Ecto neural progenitor cell (in vitro differentiated cells): ENCODE data around the gene ENKD1.

Experiments used
- DNase-seq: peaks from one replicate; pipeline ENCODE4 v3.0.0-alpha.2; 2018; ENCODE audit warnings: low spot score

Gene ENKD1

DNA sequence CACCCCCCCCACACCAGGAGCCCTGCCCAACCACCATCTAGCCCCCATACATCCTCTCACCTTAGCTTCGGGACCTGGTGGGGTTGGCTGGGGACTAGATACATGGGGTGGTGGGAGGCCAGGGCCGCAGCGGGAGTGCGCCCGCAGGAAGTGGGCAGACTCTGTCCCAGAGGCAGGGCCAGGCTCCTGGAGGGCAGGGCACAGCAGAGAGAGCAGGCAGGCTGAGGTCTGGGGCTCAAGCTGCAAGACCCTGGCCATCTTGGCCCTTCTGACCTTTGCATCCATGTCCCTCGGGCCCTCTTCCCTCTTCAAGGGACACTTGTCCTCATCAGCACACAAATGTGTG lies 2.7 kb downstream of the ENKD1 start:
- no peak for DNase-seq

DNA sequence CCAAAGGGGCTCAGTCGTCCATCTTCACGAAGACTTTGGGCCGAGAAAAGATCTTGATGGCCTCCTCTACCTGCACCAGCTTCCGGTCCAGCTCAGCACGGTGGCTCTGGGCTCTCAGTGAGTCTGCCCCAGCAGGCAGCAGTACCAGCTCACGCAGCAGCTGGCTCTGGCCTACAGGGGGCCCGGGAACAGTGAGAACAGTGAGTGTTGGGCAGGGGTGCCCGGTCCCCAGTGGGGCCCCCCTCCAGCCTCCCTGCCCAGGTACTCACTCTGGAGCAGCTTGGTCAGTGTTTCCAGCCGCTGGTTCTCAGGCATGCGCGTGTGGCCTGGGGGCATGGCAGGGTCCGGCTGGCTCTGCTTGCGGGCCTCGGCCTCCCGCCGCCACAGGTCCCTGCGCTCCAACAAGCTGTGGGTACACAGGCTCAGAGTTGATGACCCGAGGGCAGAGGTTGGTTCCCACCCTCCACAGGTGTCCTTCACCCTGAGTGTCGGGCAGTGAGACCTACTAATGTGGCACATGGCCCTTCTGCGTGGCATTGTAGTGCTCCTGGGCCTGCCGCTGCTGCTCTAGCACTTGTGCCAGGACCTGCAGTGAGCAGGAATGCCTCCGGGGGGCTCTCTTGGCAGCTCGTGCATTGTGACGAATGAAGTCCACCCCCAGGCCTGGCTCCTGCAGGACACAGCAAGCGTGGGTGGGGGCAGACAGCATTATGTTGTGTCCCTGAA lies 3.2 kb downstream of the ENKD1 start:
- peak; percentile 68 for DNase-seq

DNA sequence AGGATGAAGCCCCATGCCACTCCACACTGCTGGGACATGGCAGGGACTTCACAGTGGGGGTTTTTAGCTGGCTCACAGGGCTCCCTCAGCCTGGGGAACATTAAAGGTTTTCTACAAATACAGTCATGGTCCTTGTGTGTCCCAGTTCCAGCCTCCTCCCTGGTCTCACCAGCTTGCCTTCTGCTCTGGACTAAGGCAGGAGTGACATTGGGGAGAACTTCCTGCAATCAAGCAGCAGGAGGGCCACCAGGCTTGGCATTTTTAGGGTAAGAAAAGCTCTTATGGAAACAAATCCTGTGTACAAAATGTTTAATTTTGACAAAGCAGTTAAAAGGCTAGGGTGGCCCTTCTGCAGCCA lies 3.9 kb downstream of the ENKD1 start:
- no peak for DNase-seq

DNA sequence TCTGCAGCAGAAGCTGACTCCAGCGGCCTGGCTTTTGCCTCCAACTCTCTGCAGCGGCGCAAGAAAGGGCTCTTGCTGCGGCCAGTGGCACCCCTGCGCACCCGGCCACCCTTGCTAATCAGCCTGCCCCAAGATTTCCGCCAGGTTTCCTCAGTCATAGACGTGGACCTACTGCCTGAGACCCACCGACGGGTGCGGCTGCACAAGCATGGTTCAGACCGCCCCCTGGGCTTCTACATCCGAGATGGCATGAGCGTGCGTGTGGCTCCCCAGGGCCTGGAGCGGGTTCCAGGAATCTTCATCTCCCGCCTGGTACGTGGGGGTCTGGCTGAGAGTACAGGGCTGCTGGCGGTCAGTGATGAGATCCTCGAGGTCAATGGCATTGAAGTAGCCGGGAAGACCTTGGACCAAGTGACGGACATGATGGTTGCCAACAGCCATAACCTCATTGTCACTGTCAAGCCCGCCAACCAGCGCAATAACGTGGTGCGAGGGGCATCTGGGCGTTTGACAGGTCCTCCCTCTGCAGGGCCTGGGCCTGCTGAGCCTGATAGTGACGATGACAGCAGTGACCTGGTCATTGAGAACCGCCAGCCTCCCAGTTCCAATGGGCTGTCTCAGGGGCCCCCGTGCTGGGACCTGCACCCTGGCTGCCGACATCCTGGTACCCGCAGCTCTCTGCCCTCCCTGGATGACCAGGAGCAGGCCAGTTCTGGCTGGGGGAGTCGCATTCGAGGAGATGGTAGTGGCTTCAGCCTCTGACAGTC lies 4.5 kb downstream of the ENKD1 start:
- DNase-seq, result no peak

DNA sequence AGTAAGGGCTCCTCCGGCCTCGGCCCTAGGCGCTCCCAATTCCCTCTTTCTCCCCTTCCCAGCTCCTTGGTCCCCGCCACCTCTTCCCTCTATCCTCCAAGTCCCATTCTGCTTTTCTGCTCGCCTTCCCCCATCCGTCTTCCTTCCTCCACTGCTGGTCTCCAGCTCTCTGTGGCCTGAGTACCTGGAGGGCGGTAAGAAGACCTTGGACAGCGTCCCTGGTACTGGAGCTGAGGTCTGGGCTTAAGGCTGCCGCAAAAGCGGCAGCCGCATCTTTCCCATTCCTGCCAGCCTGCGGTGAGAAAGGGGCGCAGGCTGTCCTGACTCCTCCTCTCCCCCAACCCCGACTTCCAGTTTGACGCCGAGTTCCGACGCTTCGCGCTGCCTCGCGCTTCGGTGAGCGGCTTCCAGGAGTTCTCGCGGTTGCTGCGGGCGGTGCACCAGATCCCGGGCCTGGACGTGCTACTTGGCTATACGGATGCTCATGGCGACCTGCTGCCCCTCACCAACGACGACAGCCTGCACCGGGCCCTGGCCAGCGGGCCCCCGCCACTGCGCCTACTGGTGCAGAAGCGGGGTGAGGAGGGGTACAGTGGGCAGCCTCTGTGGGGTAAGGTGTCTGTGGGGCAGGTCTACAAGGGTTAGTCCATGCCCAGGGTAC lies 5.3 kb downstream of the ENKD1 start:
- peak; percentile 69 for DNase-seq

DNA sequence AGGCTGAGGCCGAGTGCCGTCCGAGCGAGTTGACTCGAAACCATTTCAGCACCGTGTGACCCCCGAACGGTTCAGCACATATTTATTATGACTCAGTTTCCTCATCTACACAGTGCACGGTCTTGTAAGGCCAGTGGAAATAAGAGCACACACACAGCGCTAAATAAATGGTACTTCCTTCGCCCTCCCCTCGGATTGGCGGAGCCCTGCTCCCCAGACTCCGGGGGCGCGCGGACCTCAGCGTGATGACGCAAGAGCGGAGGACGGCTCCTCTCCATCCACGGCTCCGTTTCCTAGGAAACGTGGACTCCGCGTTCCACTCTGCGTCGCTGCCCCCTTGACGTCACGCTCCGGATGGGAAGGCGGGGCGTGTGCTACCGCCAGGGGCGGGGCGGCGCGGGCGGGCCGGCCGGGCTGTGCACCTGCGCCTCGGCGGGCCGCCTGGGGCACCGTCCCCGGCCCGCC lies 6.0 kb downstream of the ENKD1 start, which contains the start of gene PARD6A:
Gene PARD6A, plus strand, starts transcription at position 397 of the 465 bp plus-strand sequence. CDS start 79 bp downstream, outside the sequence.
- DNase-seq, result peak; percentile 94

DNA sequence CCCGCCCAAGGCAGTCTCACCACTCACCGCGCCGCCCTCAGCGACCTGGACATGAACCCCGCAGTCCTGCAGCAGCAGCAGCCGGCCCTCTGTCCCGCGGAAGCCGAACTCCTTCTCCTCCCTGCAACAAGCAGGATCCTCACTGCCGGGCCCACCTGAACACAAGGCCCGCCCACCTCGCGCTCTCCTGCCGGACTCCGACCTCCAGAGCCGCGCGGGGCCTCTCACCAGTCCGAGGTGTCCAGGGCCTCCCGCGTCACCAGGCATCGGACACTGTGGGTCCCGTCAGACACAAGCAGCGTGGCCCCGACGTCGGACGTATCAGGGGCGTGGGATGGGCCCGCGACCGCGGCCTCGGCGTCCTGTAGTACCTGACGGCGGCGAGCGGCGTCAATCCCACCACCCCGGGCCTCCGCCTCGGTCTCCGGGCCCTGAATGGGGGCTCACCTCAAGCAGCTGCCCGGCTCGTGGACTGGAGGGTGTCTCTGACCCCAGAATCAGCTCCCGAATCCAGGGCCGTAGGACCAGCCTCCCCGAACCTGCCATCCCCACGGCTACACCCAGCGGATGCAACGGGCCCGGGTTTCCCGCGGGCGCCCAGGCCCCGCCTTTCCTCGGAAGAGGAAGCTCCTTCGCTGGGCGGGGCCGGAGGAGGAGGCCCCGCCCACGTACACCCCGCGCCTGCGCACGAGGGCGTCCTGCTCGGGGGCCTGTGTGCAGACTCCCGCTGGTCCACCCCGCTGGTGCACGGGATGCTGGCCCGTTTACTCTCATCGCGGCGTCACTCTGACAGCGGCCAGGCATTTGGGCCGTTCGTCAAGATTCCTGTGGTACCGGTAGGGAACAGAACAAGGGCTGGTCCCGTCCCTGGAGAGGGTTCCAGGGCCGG lies 6.6 kb downstream of the ENKD1 start, which contains the start of gene ACD:
Gene ACD, minus strand, starts transcription at position 586 of the 889 bp plus-strand sequence. Its CDS starts 40 bp downstream, at position 546.
- peak; percentile 95 for DNase-seq

DNA sequence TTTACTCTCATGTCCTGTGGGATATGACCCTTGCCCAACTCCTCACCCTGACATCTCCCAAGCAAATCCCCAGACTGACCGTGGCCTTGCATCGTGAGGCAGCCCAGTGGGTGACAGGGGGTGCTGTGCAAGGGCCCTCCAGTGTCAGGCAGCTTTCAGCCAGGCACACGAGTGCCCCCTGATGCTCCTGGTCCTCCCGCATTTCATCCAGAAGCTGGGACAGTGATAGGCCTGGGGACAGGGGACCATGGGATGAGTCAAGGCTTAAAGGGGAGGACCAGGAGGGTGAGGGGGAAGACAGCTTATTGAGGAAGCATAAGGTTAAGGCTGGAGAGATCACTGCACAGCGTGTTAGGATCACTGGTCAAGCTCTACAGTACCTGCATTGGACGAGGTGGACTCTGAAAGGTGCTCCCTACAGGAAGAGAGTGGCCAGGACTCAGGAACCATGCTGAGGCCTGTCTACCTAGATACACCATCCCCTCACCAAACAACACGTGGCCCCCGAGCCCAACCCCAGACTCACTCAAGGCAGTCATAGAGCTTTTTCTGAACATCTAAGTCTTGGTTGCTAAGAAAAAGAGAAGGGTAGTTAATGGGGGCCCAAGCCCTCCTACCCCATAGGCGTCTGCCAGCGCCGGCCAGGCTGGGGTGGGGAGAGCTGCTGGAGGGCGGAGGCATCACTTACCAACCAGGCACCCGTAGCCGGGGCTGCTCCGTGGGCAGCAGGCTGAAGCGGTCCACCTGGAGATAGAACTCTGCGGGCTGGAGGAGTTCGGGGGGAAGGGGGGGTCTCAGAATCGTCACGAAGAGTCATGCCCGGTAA lies 7.5 kb downstream of the ENKD1 start:
- no peak for DNase-seq

DNA sequence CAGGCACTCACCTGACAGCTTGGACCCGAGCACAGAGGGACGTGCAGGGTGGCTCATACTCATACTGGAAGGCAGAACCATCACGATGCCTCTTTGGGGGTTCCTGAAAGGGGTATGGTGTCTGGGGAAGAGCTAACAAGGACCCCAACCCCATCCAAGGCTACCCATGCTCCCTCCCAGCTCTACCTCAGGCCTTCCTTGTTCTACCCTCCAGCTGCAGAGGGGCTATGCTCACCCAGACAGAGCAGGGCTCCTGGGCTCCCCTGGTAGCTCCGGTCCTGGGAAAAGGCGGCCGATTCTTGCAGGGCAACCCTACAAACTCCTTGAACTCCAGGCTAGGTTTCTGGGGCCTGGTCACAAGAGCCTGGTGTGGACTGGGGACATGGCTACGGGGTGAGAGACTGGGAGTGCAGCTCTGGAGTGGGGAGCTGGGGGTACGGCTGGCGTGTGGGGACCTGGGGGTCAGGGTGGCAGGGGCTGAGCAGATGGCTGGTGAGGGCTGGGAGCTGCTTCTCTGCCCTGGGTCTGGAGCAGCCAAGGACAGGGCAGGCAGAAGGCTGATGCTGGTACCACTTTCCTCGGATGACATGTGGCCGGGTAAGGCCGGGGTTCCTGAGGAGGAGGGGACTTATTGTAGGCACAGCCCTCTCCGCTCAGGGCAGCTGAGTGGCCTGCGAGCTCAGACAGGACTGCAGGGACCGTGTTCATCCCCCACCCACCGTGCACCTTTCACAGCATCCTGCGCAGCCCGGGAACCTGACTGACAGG lies 8.6 kb downstream of the ENKD1 start:
- no peak for DNase-seq

DNA sequence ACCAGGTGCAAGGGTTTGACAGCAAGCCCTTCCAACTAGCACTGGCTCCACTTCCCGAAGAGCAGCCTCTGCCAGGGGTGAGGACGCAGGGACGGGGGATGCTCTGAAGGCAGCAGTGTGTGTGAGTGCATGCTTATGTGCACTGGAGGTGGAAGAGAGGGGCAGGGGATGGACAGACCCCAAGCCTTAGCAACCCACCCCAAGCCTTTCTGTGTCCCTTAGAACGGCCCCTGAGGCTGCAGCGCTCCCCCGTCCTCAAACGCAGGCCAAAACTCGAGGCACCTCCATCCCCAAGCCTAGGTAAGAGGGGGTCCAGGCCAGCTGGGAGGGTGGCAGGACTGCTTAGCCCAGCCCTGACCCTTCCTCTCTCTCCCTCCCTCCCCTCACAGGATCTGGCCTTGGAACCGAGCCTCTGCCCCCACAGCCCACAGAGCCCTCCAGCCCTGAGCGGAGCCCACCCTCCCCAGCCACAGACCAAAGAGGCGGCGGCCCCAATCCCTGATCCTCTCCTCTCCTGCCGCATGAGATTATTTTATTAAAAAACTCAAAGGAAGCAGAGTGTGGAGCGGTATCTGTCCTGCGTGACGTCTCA lies 9.4 kb downstream of the ENKD1 start:
- DNase-seq, result no peak

DNA sequence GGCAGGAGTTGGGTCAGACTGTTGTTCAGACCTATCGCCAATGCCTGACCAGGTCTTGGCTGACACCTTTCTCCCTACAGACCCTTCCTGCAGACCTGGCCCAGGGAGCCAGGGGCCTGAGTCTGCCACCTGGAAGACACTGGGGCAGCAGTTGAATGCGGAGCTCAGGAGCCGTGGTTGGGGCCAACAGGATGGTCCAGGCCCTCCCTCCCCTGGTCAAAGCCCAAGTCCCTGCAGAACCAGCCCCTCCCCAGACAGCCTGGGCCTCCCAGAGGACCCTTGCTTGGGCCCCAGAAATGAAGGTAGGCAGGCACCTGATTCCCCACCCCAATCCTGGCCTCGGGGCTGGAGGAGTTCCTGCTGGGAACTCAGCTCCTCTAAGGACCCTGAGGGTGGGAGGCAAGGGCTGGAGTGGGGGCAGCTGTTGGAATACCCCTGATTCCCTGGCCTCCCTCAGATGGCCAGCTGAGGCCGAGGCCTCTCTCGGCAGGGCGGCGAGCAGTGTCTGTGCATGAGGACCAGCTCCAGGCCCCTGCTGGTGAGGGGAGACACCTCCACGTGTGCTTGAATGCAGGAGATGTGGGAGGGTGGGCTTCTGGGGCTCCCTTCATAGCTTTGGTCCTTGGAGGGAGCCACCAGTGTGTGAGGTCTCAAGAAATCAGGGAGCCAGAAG lies 10.1 kb downstream of the ENKD1 start:
- DNase-seq, result no peak

DNA sequence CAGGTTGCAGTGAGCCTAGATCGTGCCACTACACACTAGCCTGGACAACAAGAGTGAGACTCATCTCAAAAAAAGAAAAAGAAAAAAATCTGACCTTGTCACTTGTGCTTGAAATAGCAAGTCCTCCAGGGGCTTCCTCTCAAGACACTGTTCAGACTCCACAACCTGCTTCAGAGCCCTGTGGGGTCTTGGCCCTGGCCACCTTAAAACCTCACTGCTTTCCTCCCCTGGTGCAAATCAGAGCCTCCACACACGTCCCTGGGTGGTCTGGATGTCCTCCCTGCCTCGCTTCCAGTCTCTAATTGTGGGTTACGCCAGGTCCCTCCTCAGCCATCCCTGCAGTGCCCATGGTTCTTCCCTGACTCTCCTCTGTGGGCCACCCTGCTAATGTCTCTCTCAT lies 11.2 kb downstream of the ENKD1 start:
- DNase-seq, result no peak

DNA sequence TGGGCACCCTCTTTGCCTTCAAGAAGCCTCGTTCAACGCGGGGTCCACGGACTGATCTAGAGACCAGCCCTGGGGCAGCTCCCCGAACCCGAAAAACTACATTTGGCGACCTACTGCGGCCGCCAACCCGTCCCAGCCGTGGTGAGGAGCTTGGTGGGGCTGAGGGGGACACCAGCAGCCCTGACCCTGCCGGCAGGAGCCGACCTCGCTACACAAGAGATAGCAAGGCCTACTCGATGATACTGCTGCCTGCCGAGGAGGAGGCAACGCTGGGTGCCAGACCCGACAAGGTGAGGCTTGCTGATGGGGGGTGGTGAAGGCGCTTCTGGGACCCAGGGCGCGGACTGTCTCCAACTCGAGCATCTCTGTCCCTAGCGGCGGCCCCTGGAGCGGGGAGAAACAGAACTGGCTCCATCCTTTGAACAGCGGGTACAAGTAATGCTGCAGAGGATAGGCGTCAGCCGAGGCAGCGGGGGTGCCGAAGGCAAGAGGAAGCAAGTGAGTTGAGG lies 12.1 kb downstream of the ENKD1 start:
- no peak for DNase-seq

DNA sequence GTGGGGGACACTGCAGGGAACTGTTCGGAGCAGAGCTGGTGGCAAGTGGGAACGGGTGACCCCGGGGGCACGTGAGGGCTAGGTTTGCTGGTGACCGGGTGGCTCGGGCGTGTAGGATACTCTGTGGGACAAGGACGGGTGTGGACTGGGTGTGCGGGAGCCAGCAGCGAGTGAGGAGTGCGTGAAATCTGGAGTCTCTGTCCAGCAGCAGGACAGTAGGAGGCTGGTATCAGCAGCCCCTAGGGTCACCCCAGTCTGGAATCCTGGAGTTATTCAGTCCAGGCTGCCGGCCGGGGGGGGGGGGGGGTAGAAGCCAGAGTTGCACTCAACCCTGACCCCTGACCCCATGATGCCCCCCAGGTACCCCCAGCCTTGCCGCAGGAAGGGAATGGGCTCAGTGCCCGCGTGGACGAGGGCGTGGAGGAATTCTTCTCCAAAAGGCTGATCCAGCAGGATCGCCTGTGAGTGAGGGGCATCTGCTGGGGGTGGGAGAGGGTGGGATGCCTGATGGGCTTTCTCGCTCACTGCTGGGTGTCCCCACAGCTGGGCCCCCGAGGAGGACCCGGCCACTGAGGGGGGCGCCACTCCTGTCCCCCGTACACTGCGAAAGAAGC lies 12.7 kb downstream of the ENKD1 start:
- DNase-seq, result no peak

DNA sequence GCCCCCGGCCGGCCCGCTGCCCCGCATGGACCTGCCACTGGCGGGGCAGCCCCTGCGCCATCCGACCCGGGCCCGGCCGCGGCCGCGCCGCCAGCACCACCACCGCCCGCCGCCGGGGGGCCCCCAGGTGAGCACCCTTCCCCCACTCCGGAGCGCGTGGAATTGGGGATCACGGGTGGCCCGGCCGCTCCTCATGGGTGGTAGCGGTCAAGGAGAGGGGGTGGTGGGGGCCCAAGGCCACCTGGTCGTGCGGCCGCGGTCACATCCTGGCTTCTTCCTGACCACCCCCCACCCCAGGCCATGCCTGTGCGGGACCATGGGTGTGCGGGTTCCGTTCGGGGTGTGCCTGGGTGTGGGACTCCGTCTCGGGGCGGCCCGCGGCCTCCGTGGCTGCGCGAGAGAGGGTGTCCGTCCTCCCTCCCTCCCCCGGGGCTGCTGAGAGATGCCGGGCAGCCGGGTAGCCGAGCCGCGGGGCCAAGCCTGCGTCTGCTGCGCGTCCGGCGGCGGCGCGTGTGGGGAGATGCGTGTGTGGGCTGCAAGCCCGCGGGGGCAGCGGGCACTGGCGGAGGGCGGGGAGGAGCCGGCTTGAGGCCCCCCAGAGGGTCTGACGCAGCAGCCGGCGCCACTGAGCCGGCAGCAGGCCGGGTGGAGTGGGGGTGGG lies 13.3 kb downstream of the ENKD1 start:
- peak; percentile 63 for DNase-seq

DNA sequence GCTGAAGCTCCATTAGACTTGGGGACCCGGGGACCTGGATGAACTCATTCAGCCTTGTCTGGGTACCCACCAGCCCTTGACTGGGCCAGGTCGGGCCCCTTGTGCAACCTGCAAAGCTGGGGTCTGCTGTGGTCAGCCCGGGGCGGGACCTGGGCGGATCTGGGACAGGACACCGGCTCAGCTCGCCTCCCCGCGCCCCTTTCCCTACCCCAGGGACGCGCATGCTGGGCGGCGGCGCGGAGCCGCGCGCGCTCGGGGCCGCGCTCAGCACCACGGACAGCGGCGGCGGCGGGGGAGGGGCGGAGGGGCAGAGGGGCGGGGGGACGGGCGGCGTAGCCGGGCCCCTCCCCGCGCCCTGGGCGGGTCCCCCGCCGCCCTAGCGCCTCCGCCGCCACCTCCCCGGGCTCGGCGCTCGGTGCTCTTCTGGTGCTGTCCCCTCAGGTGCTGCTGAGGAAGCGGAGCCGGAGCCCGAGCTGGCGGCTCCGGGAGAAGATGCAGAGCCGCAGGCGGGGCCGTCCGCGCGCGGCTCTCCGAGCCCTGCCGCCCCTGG lies 13.9 kb downstream of the ENKD1 start:
- peak; percentile 74 for DNase-seq

DNA sequence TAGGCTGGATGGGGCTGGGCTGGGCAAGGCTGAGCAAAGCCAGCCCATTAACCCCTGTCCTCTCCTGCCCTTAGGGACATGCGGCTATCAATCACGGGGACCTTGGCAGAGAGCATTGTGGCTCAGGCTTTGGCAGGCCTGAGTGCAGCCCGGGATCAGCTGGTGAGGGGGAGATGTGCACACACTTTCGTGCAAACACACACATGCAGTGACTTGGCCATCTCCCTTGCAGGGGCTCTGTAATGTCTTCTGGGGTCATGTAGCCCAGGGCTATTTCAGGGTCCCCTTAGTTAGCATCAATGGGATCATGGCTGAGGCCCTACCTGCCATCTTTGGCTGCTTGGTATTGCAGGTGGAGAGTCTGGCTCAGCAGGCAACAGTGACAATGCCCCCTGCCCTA lies 14.7 kb downstream of the ENKD1 start:
- DNase-seq, result no peak

DNA sequence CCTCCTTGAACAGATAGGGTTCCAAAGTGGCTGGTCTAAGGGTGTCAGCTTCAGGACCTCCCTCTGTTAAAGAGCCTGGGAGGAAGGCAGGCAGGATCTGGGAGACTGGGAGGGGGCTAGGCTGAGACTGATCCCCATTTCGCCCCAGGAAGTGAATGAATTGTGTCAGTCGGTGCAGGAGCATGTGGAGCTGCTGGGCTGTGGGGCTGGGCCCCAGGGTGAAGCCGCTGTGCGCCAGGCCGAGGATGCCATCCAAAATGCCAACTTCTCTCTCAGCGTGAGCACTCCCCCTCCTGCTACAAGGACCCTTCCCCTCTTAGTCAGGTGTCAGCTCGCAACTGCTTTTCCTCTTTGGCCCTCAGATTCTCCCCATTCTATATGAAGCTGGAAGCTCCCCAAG lies 15.5 kb downstream of the ENKD1 start:
- peak; percentile 45 for DNase-seq
